ENCODE data around the gene SLC51A.

Gene SLC51A

GRCh38 chr3:196274585-196274984 is 58.3 kb downstream of the SLC51A start:
- H3K4me3 ChIP-seq (ENCODE audit: low read length) = no peak overlapping the region
- no peak for DNase-seq (ENCODE audit: low read depth, low spot score)

GRCh38 chr3:196275126-196275525 is 58.8 kb downstream of the SLC51A start:
- DNase-seq (ENCODE audit: low read depth, low spot score) = no peak
- no peak overlapping the region for H3K4me3 ChIP-seq (ENCODE audit: low read length)

- no peak overlapping the region for H3K4me3 ChIP-seq (ENCODE audit: low read length)
- no peak for DNase-seq (ENCODE audit: low read depth, low spot score)
Measured at GRCh38 chr3:196280689-196281440, 64.5 kb downstream of the SLC51A start.

GRCh38 chr3:196281962-196282361 is 65.6 kb downstream of the SLC51A start:
- no peak overlapping the region for H3K4me3 ChIP-seq (ENCODE audit: low read length)
- no peak for DNase-seq (ENCODE audit: low read depth, low spot score)

Measured in Jurkat, Clone E6-1 (cell line).